ENCODE measurements around the gene SETD3.

SETD3 gene

DNA sequence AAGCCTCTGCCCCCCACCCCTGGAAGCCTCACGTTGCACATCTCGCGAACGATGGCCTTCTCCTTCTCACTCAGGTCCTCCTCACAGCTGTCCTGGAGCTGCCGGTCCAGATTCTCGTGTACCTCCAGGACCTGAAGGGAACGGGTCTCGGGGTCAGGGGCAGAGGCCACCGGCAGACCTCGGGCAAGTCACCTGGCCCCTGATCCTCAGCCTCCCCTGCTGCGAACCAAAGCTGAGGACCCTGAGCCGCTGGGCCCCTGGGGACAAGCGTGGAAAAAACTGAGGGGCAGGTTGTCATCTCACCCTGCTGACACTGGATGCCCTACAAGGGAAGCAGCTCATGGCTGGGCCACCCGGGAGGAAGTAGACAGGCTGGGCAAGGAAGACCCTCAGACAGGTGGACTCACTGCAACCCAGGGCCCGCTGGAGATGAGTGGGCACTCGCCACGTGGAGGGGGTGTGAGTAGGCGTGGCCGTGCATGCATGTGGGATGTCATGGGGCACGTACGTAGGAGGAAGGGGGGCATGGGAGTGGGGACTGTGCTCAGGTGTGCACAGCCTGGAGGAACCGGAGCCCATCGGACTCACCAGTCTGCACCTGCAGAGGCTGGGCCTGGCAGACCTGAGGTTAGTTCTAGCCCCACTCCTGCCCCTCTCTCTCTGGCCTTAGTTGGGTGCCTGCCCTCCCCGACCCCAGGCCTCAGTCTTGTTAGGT is 35.7 kb upstream of the SETD3 start:
- DNase-seq = no peak

DNA sequence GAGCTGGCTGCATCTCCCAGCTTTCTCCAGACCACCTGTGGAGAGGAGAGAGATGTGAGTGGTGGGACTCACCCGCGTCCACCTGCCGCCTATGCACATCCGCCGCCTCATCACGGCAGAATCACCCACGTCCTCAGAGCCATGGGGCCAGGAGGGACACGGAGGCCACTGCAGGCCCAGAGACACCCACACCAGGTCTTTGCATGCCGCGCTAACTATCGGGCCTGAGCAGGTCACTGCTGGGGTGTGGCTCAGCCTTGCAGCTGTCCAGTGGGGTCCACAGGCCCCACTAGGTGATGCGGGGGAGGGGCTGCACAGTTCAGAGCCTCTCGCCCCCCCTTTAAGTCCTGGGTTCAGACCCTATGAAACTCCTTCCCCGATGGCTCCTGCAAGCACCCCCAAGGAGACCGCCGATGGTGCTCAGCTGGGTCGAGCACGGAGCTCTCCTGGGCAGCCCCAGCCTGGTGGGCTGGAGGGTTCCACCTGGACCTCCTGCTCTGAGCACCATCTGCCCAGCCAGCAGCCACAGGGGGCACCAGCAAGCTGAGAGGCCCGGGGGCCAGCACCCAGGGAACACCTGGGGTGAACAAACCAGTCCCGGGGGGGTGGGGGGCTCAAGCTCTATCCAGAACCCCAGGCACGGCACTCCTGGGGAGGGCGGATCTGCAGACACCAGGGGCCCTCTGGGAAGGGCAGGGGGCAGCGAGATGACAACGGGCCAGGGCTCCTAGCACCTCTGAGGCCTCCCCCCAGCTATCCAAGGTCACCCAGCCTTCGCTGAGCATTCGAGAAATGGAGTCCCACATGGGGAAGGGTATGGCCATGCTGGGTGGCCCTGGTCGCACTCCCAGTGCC is 34.9 kb upstream of the SETD3 start:
- DNase-seq = no peak

DNA sequence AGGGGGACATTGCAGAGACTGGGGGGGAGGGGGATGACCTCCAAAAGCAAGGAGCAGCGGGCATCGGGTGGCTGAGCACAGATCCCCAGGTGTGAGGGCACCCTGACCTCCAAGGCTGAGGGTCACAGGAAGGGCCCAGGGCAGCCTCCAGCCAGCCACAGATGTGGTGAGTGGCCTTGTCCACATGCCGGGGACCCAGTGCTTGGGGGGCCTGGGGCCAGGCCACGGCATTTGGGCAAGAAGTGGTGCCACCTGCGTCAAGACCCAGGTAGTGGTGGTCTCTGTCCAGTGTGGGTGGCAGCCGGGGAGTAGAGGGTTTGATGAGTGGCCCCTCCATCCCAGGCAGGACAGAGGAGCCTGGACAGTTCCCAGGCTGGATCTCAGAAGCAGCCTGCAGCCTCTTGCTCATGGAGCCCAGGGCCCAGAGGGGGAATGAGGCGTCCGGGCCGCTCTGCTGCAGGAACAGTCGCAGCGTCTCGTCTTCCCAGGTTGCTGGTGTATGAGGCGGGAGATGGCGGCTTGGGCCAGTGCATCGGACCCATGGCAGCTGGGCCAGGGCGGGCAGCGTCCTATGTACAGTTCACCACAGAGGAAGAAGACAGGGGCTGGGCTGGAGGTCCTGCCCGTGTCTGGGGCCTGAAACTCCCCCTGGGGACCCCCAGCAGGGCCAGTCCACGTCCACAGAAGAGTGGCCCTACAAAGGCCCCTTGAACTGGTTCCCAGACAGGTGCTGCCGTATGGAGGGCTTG is 34.1 kb upstream of the SETD3 start:
- no peak for DNase-seq

DNA sequence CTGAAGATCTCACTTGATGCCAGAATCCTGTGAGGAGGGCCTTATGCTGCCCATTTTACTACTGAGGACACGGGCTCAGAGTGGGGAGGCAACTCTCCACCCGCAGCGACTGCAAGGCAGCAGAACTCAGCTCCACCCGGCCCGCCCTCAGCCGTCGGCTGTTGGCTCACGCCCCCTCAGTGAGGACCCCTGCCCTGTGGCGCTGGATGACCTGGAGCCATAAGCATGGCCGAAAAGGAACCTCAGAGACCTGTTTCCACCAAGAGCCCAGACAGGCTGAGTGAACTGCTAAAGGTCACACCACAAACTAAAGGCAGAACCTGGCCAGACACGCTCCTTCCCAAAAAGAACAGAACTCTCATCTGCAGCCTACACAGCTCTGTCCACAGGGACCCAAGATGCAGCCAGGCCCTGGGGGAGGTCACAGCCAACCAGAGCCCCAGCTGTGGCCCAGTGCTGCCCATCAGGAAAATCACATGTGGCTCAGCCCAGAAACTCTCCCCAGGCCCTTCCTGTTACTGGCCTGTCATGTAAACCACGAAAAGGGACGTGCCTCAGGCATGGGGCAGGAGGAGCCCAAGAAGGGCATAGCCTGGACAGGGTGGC is 33.4 kb upstream of the SETD3 start:
- no peak for DNase-seq

DNA sequence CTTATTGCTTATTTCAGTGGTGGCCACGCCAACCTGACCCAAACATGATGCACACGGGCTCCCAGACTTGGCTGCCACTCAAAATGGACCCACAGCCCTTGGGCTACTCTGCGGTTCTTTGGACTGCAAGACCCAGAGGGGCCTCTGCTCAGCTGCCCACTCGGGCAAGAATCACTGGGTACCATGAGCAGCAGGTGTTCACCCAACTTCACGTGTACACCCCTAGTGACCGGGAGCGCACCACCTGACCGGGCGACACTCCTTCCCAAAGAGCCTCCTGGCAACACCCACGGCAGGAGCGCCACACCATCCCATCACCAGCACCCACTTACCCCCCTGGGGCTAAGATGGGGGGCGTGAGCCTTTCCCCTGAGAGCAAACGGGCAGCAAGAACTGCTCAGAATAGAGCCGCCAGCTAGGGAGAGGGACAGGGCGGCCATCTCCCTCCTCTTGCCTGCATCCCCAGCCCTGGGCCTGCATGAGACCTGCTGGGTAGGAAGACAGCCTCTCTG is 32.6 kb upstream of the SETD3 start:
- DNase-seq = no peak

DNA sequence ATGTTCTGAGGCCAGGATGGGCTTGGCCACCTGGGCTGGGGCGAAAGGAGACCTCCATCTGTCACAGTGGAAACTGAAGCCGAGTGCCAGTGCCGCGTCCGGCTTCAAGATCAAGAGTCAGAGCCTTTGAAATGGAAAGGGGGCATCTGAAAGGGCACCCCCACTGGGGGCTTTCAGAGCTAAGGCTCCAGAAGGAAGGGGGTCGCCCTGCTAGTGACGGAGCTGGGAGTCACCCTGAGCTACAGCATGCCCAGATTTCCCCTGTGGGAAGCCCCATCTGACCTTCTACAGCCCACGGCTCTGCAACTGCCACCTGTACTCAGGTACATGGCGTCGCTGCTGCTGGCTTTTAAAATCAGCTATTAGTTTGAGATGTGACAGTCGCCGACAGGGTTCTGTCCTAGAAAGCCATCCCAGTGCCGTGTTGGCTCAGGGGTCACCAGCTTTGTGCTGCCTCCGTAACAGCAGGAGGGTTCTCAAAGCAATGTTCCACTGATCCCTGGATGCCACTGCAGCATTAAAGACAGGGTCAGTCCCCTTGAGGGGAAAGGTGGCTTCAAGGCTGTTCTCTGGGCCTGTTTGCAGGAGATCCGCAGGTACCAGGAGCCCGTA is 32.0 kb upstream of the SETD3 start:
- DNase-seq = no peak

DNA sequence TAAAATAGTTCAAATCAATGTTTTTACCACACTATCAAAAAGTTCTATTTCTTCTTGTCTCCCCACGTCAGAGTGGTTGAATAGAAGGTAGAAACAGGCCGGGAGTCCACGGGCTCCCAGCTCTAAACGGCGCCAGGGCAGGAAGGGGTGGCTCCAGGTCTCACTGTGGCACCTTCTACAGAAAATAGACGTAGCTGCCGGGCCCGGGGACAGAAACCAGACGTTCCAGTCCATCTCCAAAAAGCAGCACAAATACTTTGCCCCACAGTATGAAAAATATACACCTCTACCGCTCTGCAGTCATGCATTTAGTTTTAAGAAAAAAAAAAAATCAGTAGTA is 31.4 kb upstream of the SETD3 start:
- no peak for DNase-seq

DNA sequence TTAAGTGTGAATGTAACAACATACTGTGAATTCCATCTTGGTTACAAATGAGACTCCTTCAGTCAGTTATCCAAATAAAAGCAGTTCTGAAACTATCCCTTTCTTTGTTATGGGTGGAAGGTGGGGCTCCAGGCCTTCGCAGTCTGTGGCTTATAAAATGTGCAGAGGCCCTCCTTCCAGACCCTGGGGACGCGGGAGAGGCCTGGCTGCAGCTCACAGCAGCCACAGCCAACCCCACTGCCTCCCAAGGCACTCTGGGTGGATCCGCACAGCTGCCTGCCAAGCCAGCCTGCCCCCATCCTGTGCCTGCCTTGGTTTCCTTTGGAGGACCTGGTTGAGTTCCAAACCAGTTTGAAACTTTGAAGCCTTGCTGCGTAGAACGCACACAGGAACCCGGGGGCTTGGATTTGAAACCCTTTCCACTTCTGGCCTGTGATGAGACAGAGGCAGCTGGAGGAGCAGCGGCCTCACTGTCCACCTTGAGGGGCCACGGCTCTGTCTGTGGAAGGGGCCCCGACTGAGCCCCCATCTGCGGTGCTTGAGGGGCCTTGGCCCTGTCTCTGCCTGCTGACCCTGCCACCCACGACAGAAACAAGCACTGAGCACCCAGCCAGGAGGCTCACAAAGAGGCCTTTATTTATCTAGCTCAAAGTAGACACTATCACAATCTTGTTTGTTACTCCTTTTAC is 30.9 kb upstream of the SETD3 start:
- no peak for DNase-seq

DNA sequence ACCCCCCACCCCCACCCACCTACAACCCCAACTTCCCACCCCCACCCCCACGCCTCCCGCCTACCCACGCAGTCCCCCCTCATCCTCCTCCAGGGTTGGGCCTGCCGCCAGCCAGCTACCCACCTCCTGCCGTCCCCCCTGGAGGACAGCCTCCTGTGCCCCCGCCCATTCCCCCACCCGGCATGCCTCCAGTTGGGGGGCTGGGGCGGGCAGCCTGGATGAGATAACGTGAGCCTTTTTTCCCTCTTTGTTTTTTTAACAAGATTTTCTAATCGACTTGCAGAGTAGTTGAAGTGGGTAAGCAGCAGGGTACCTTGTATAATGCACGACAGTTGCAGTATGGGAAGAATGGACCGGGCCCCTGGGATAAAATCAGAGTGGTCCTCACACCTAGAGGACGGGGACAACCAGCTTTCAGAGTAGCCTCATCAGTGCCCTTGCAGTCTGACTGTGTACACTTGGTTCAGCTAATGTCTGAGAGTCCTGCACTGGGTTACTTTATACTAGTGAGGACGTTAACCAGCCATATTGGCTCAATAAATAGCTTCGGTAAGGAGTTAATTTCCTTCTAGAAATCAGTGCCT is 30.0 kb upstream of the SETD3 start:
- DNase-seq = no peak

DNA sequence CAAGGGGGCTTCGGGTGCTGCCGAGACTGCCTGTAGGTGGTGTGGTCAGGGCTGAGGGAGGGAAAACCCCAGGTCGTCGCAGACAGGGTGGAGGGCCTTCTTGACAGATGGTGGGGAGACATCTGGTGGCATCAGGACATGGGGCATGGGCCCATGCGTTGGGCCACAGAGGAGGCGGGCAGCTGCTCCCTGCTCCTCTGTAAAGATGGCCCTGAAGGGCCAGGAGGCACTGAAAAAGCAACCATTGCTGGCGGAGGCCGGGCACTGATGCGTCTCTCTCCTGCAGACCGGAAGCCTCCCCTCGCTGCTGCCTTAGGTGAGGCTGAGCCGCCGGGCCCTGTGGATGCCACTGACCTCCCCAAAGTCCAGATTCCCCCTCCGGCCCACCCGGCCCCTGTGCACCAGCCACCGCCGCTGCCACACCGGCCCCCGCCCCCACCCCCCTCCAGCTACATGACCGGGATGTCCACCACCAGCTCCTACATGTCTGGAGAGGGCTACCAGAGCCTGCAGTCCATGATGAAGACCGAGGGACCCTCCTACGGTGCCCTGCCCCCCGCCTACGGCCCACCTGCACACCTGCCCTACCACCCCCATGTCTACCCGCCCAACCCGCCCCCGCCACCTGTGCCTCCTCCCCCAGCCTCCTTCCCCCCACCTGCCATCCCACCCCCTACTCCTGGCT is 29.4 kb upstream of the SETD3 start:
- no peak for DNase-seq

DNA sequence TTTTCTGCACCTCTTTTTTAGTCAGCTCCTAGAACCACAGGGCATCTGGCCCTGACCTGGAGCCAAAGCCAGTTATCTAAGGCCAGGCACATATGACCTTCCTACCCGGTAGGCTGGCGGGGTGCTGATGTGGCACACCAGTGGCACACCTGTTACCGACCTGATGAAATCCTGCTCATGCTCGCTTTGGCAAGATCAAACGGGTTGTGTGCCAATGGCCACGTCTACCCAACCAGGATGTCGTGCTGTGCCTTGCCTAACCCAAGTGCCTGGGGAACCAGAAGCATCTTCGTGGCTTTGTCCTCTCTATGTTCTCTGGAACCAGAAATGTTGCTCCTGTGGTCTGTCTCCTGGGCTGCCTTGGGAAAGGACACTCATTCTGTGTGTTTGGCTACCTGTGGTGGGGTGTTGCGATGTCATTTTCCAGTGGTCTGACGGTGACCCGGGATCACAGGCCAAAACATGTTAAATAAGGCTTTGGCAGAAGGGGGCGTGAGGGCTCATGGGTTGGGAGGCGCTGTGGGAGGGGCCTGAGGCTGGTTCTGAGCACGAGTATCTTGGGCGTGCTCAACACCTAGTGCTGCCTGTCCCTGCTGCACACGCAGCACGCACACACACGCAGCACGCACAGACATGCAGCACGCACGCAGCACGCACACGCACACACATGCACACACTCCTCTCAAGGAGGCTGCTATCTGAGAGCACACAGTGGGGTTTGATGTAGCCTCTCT is 28.4 kb upstream of the SETD3 start:
- DNase-seq = no peak

DNA sequence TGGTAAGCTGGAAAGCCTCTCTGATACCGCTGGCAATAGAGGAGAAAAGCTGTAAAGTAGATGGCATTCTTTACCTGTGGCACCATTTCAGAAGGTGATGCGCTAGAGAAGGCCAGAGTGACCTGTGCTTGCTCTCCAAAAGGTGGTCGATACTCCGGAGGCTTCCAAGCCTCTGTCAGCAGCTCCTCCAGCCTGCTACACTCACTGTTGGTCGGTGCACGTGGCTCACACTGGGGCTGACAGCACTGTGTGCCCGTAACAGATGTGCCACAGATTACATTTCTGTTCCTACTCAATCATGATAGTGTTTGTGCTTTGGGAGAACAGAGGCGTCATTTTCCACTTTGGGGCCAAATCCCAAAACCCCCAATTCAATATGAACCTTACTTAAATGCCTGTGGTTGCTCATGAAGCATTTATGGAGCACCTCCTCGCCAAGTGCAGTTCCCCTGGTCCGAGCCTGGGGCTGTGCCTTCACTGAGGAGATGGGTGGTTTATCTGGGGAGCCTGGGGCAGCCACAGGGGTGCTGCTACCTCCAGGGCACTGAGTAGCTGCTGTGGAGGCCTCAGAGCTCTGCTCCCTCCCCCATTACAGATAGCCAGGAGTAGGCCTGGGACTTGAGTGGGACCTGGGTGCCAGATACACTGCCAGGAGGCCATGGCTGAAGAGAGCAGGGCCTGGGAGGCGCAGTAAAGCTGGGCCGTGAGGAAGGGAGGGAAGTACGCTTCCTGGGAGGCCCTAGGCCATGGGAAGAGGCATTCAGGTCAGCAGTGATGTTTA is 27.4 kb upstream of the SETD3 start:
- no peak for DNase-seq

DNA sequence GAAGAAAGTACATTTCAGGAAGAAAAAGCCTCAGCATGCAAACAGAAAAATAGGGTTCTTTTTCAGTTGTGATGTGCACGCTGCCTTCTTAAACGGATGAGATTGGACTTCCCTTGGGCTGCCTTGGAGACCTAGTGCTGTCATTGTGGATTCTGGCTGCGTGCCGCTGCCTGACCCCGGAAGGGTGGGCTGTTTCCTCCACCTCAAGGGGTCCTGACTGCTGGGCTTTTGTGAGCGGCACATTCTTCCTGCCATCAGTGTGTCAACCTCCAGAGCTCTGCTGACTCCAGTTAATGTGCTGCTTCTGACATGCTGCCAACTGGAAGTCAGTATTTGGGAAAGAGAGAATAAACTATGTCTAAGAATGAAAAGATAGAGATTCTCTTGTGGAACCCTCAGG is 25.6 kb upstream of the SETD3 start:
- DNase-seq = no peak

DNA sequence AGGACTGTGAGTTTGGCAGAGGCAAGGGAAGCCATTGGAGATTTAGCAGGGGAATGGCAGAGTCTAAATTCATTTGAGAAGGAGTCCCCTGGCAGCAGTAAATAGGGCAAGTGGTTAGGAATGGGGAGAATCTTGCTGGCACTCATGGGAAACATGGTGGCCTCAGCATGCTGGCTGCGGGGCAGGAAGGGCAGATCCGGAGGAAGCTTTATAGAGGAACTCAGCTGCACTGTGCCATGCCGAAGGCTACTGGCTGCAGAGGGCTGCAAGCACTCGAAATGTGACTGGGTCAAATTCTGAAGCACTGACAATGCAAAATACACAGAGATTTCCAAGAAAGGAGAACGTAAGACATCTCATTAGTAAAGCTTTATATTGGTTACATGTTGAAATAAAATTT is 24.4 kb upstream of the SETD3 start:
- DNase-seq = no peak

DNA sequence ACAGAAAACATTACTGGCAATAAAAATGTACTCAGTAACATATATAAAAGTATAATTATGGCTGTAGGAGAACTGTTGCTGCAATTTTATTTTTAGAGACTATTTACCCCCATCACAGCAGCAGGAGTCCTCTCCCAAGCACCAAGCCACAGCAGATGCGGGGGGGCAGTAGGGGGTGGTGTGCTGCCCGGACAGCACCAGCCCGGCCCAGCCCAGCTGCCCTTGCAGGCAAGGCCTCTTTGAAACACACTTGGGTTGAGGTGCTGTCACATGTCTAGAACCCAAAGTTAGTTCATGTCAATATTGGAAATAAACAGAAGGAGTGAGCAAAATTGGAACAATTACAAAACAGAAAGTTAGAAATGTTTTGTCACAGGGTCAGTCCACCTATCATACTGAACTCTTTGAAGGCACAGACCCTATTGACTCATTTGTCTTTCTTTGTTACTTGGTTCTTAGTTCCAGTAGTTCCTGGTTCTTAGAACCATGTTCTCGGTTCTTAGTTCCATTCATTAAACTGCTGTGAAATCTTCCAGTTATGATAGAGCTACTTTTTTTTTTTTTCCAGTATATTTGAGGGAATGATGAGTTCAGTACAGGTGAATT is 23.3 kb upstream of the SETD3 start:
- DNase-seq = no peak

DNA sequence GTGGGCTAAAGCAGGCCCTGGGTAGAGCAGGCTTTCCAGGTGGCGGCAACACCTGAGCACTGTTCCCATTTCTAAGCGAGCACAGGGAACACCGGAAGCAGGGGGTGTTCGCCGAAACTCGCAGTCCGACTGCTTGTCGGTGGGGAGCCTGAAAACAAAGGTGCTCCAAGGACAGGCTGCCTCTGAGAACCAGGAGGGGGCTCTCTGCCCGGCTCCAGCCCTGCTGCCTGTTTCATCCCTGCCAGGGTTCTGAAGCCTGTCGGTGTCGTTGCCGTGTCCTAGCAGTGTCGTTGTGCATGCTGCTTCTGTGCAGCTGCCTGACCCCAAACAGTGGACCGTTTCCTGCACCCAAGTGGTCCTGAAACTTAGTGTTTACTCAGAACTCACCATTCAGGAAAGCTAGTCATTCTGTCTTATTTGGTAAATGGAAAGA is 22.3 kb upstream of the SETD3 start:
- DNase-seq = no peak

DNA sequence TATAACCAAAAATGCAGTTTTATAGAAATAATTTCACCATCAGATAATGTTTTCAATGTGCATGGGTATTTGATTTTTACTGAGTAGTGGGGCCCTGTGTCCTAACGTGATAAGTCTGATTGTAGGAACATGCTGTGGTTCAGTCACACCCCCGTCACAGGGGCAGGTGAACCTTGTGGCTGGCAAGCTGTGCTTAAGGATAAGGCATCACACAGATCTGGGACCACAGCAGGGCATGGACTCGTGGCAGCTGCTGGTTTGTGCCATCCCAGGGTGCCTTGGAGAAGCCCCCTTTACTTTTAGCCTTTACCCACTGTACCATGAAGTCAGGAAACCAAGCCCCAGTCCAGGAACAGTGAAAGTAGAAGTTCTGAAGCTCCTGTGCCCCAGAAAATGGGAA is 17.2 kb upstream of the SETD3 start:
- no peak for DNase-seq

DNA sequence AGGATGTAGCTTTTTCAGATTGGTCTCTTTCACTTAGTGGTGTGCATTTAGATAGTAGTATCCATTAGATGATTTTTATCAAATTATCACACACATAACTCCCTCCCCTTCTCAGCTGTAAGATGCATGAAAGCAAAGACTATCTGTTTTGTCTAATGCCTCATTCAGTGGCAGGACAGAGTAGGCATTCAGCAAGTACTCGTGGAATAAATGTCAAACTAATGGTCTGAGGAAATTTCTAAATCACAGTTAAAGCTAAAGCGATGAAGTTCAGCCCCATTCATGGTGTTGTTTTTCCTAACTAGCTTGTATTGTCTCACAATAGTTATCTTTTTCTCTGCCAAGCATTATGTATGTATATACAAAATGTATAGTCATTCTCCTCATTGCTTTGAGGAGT is 16.7 kb upstream of the SETD3 start:
- DNase-seq = no peak

DNA sequence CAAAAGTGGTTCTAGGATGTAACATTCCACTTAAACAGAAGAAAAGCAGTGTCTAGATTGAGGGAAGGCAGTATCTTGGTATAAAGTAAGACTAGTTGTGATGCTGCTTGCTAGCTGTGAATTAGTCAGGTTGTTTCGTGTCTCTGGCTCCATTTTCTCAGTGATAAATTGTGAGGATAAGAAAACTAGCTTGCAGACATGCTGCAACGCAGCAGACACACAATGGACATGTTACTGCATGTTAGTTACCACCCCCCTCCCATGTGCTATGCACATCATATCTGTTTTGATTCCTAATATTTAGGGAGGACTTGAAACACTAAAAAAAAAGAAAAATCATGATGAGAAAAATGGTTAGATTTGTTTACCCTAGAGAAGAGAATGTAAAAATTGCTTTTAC is 3.4 kb upstream of the SETD3 start:
- DNase-seq = no peak
